ENCODE data around the gene COL1A1.

COL1A1 gene

DNA sequence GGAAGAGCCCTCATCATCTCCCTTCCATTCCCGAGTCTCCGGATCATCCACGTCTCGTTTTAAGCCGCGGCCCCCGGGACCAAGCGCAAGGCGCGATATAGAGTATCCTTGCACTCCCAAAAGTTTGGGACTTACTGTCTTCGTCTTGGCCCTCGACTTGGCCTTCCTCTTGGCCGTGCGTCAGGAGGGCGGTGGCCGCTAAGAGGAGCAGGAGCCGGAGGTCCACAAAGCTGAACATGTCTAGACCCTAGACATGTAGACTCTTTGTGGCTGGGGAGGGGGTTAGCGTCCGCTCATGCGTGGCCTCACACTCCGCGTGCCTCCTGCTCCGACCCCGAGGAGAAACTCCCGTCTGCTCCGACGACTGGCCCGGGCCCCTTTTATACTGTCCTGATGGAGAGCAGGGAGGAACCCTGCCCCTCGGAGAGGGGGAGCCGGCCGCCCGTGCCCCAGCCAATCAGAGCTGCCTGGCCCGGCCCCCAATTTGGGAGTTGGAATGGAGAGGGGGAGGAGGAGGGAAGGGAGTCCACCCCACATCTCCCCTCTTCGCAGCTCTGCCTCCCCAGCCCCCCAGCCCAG is at the start of gene COL1A1:
Gene COL1A1, minus strand, starts transcription at position 356 of the 579 bp plus-strand sequence. Its CDS starts 118 bp downstream, at position 238.
- Histone ChIP-seq H3K27me3 (ENCODE audit: control insufficient read depth, insufficient read depth, low read length) (peaks cover 46% of the 10 kb centered on the region), H3K36me3 (ENCODE audit: control insufficient read depth, insufficient read depth, low read length) (no peaks in the 10 kb centered on the region), H3K4me3 (ENCODE audit: low read length) (peak within 1 kb of the TSS; percentile 40), H3K9me3 (ENCODE audit: control insufficient read depth, low read length) (no peaks in the 10 kb centered on the region), H3K9ac (ENCODE audit: low read length) (peak within 1 kb of the TSS; percentile 78), H3K4me1 (ENCODE audit: control insufficient read depth, insufficient read depth, low read length) (peaks cover 27% of the 10 kb centered on the region)

DNA sequence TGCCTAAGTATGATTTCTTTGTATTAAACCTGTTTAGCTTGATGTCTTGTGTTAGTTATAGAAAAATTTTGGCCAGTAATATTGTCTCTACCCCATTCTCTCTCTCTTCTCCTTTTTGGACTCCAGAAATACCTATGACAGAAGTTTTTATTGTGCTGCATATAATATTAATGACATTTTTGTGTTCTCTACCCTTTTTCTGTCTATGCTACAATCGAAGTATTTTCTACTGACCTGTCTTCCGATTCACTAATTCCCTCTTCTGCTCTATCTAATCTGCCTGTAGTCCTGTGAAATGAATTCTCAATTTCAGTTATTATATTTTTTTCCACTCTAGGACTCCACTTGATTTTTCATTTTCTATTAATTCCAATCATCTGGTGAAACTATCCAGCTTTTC is 46.8 kb upstream of the COL1A1 start:
- Histone ChIP-seq H3K27me3 (ENCODE audit: control insufficient read depth, insufficient read depth, low read length) (no peaks in the 10 kb centered on the region), H3K4me1 (ENCODE audit: control insufficient read depth, insufficient read depth, low read length) (no peaks in the 10 kb centered on the region), H3K9me3 (ENCODE audit: control insufficient read depth, low read length) (no peaks in the 10 kb centered on the region), H3K36me3 (ENCODE audit: control insufficient read depth, insufficient read depth, low read length) (no peaks in the 10 kb centered on the region), H3K4me3 (ENCODE audit: low read length) (no peak overlapping the region), H3K9ac (ENCODE audit: low read length) (no peak overlapping the region)

- no peaks in the 10 kb centered on the region for H3K9me3 ChIP-seq (ENCODE audit: control insufficient read depth, low read length)
- no peak overlapping the region for H3K4me3 ChIP-seq (ENCODE audit: low read length)
- no peaks in the 10 kb centered on the region for H3K36me3 ChIP-seq (ENCODE audit: control insufficient read depth, insufficient read depth, low read length)
- no peak overlapping the region for H3K9ac ChIP-seq (ENCODE audit: low read length)
- H3K4me1 ChIP-seq (ENCODE audit: control insufficient read depth, insufficient read depth, low read length), result no peaks in the 10 kb centered on the region
- no peaks in the 10 kb centered on the region for H3K27me3 ChIP-seq (ENCODE audit: control insufficient read depth, insufficient read depth, low read length)
Observed at GRCh38 chr17:50244771-50245170, 43.3 kb upstream of the COL1A1 start.

GRCh38 chr17:50241431-50241830 is 40.0 kb upstream of the COL1A1 start:
- Histone ChIP-seq H3K4me3 (ENCODE audit: low read length) (no peak overlapping the region), H3K27me3 (ENCODE audit: control insufficient read depth, insufficient read depth, low read length) (no peaks in the 10 kb centered on the region), H3K36me3 (ENCODE audit: control insufficient read depth, insufficient read depth, low read length) (no peaks in the 10 kb centered on the region), H3K9ac (ENCODE audit: low read length) (no peak overlapping the region), H3K9me3 (ENCODE audit: control insufficient read depth, low read length) (no peaks in the 10 kb centered on the region), H3K4me1 (ENCODE audit: control insufficient read depth, insufficient read depth, low read length) (peaks cover 6% of the 10 kb centered on the region)

GRCh38 chr17:50240851-50241250 is 39.4 kb upstream of the COL1A1 start:
- Histone ChIP-seq H3K9ac (ENCODE audit: low read length) (no peak overlapping the region), H3K4me3 (ENCODE audit: low read length) (no peak overlapping the region), H3K27me3 (ENCODE audit: control insufficient read depth, insufficient read depth, low read length) (no peaks in the 10 kb centered on the region), H3K36me3 (ENCODE audit: control insufficient read depth, insufficient read depth, low read length) (no peaks in the 10 kb centered on the region), H3K4me1 (ENCODE audit: control insufficient read depth, insufficient read depth, low read length) (peaks cover 6% of the 10 kb centered on the region), H3K9me3 (ENCODE audit: control insufficient read depth, low read length) (no peaks in the 10 kb centered on the region)

GRCh38 chr17:50239937-50240336 is 38.5 kb upstream of the COL1A1 start:
- no peaks in the 10 kb centered on the region for H3K36me3 ChIP-seq (ENCODE audit: control insufficient read depth, insufficient read depth, low read length)
- H3K9me3 ChIP-seq (ENCODE audit: control insufficient read depth, low read length), result no peaks in the 10 kb centered on the region
- H3K4me1 ChIP-seq (ENCODE audit: control insufficient read depth, insufficient read depth, low read length), result peaks cover 6% of the 10 kb centered on the region
- no peak overlapping the region for H3K4me3 ChIP-seq (ENCODE audit: low read length)
- no peaks in the 10 kb centered on the region for H3K27me3 ChIP-seq (ENCODE audit: control insufficient read depth, insufficient read depth, low read length)
- H3K9ac ChIP-seq (ENCODE audit: low read length), result no peak overlapping the region

- Histone ChIP-seq H3K27me3 (ENCODE audit: control insufficient read depth, insufficient read depth, low read length) (no peaks in the 10 kb centered on the region), H3K4me1 (ENCODE audit: control insufficient read depth, insufficient read depth, low read length) (peaks cover 6% of the 10 kb centered on the region), H3K9ac (ENCODE audit: low read length) (no peak overlapping the region), H3K4me3 (ENCODE audit: low read length) (no peak overlapping the region), H3K36me3 (ENCODE audit: control insufficient read depth, insufficient read depth, low read length) (no peaks in the 10 kb centered on the region), H3K9me3 (ENCODE audit: control insufficient read depth, low read length) (no peaks in the 10 kb centered on the region)
Observed at GRCh38 chr17:50238601-50239280, 37.3 kb upstream of the COL1A1 start.

GRCh38 chr17:50237901-50238300 is 36.5 kb upstream of the COL1A1 start:
- H3K9ac ChIP-seq (ENCODE audit: low read length), result no peak overlapping the region
- no peak overlapping the region for H3K4me3 ChIP-seq (ENCODE audit: low read length)
- no peaks in the 10 kb centered on the region for H3K9me3 ChIP-seq (ENCODE audit: control insufficient read depth, low read length)
- H3K36me3 ChIP-seq (ENCODE audit: control insufficient read depth, insufficient read depth, low read length), result no peaks in the 10 kb centered on the region
- H3K27me3 ChIP-seq (ENCODE audit: control insufficient read depth, insufficient read depth, low read length), result no peaks in the 10 kb centered on the region
- H3K4me1 ChIP-seq (ENCODE audit: control insufficient read depth, insufficient read depth, low read length), result peaks cover 6% of the 10 kb centered on the region

GRCh38 chr17:50234581-50234980 is 33.1 kb upstream of the COL1A1 start:
- no peaks in the 10 kb centered on the region for H3K27me3 ChIP-seq (ENCODE audit: control insufficient read depth, insufficient read depth, low read length)
- peaks cover 6% of the 10 kb centered on the region for H3K4me1 ChIP-seq (ENCODE audit: control insufficient read depth, insufficient read depth, low read length)
- H3K9me3 ChIP-seq (ENCODE audit: control insufficient read depth, low read length), result no peaks in the 10 kb centered on the region
- H3K36me3 ChIP-seq (ENCODE audit: control insufficient read depth, insufficient read depth, low read length), result no peaks in the 10 kb centered on the region
- no peak overlapping the region for H3K9ac ChIP-seq (ENCODE audit: low read length)
- H3K4me3 ChIP-seq (ENCODE audit: low read length), result no peak overlapping the region

DNA sequence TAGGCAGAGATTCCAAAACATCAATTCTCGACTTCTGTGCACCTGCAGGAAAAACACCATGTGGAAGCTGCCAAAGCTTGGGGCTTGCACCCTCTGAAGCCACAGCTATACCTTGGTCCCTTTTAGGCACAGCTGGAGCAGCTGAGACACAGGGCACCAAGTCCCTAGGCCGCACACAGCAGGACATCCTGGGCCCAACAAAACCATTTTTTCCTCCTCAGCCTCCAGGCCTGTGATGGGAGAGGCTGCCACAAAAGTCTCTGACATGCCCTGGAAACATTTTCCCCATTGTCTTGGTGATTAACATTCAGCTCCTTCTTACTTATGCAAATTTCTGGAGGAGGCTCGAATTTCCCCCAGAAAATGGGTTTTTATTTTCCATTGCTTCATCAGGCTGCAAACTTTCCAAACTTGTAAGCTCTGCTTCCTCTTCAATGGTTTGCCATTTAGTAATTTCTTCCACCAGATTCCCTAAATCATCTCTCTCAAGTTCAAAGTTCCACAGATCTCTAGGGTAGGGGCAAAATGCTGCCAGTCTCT is 24.3 kb upstream of the COL1A1 start:
- Histone ChIP-seq H3K4me3 (ENCODE audit: low read length) (no peak overlapping the region), H3K9ac (ENCODE audit: low read length) (no peak overlapping the region), H3K9me3 (ENCODE audit: control insufficient read depth, low read length) (no peaks in the 10 kb centered on the region), H3K4me1 (ENCODE audit: control insufficient read depth, insufficient read depth, low read length) (peaks cover 10% of the 10 kb centered on the region), H3K27me3 (ENCODE audit: control insufficient read depth, insufficient read depth, low read length) (no peaks in the 10 kb centered on the region), H3K36me3 (ENCODE audit: control insufficient read depth, insufficient read depth, low read length) (no peaks in the 10 kb centered on the region)

DNA sequence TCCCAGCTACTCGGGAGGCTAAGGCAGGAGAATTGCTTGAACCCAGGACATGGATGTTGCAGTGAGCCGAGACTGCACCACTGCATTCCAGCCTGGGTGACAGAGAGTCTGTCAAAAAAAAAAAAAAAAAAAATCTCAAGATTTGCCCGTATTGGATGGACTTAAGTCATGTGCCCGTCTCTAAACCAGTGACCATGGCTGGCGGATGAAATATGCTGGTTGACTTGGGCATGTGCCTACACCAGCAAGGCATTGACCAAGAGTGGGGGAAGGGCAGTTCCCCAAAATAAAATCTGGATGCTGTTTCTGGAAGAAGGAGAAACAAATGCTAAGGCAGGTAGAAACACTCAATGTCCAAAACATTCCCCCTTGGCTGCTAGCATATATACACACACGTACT is 21.5 kb upstream of the COL1A1 start:
- no peaks in the 10 kb centered on the region for H3K27me3 ChIP-seq (ENCODE audit: control insufficient read depth, insufficient read depth, low read length)

GRCh38 chr17:50221864-50222545 is 20.6 kb upstream of the COL1A1 start:
- H3K9me3 ChIP-seq (ENCODE audit: control insufficient read depth, low read length), result no peaks in the 10 kb centered on the region
- H3K4me1 ChIP-seq (ENCODE audit: control insufficient read depth, insufficient read depth, low read length), result peaks cover 10% of the 10 kb centered on the region
- no peak overlapping the region for H3K4me3 ChIP-seq (ENCODE audit: low read length)
- no peaks in the 10 kb centered on the region for H3K27me3 ChIP-seq (ENCODE audit: control insufficient read depth, insufficient read depth, low read length)
- H3K36me3 ChIP-seq (ENCODE audit: control insufficient read depth, insufficient read depth, low read length), result no peaks in the 10 kb centered on the region
- no peak overlapping the region for H3K9ac ChIP-seq (ENCODE audit: low read length)

More for the DNA sequence above, 21.5 kb upstream of the COL1A1 start:
- no peaks in the 10 kb centered on the region for H3K36me3 ChIP-seq (ENCODE audit: control insufficient read depth, insufficient read depth, low read length)
- no peak overlapping the region for H3K9ac ChIP-seq (ENCODE audit: low read length)
- no peak overlapping the region for H3K4me3 ChIP-seq (ENCODE audit: low read length)
- H3K4me1 ChIP-seq (ENCODE audit: control insufficient read depth, insufficient read depth, low read length), result peaks cover 10% of the 10 kb centered on the region
- no peaks in the 10 kb centered on the region for H3K9me3 ChIP-seq (ENCODE audit: control insufficient read depth, low read length)

All from mucosa of stomach (tissue), 1 donor.